K562 (cell line): ENCODE measurements around the gene LTBR. TPM values are rescaled to one million over a fixed set of nuclear protein-coding genes. Genes with fewer than 3 reads are reported as not detected.

Experiments used
- ARID2 ChIP-seq: fragments of 450-650 bp; IDR thresholded peaks from 2 replicates; pipeline ENCODE4 v1.6.1; 2017; ENCODE audit warnings: antibody characterized with exemption, mild to moderate bottlenecking
- BDP1 ChIP-seq: IDR thresholded peaks from 3 replicates; pipeline ENCODE4 v1.6.1; 2011; ENCODE audit not compliant: insufficient read length, insufficient read depth
- CGGBP1 ChIP-seq: fragments of 250-450 bp; sonication (Bioruptor Pico); IDR thresholded peaks from 2 replicates; pipeline ENCODE4 v1.9.0; 2021; ENCODE audit warnings: mild to moderate bottlenecking
- E2F5 ChIP-seq: sonication (generic); formaldehyde crosslinking; IDR thresholded peaks from 2 replicates; pipeline ENCODE4 v1.8.0; 2022; ENCODE audit warnings: mild to moderate bottlenecking, missing genetic modification reagents
- KHSRP ChIP-seq: fragments of 450-650 bp; IDR thresholded peaks from 2 replicates; pipeline ENCODE4 v1.6.1; 2017
- MAFG ChIP-seq: fragments of 450-650 bp; conservative IDR thresholded peaks from 2 replicates; pipeline ENCODE4 v1.6.1; 2016; ENCODE audit warnings: missing genetic modification characterization, missing compliant biosample characterization
- MEF2A ChIP-seq: IDR thresholded peaks from 2 replicates; pipeline ENCODE4 v1.6.1; 2011; ENCODE audit warnings: low read depth, mild to moderate bottlenecking, low read length, moderate library complexity; ENCODE audit not compliant: control insufficient read depth
- PCBP2 ChIP-seq: fragments of 200-400 bp; formaldehyde crosslinking; IDR thresholded peaks from 2 replicates; pipeline ENCODE4 v1.6.1; 2018; ENCODE audit warnings: low read length, low read depth, mild to moderate bottlenecking, moderate library complexity; ENCODE audit not compliant: poor library complexity, severe bottlenecking
- RBM34 ChIP-seq: fragments of 200-400 bp; formaldehyde crosslinking; IDR thresholded peaks from 2 replicates; pipeline ENCODE4 v1.6.1; 2018; ENCODE audit warnings: low read length, borderline replicate concordance; ENCODE audit not compliant: insufficient read depth
- SMAD3 ChIP-seq: fragments of 450-650 bp; formaldehyde crosslinking; conservative IDR thresholded peaks from 2 replicates; pipeline ENCODE4 v1.4.0; 2020; ENCODE audit warnings: mild to moderate bottlenecking
- SMARCA4 ChIP-seq: fragments of 450-650 bp; IDR thresholded peaks from 2 replicates; pipeline ENCODE4 v1.6.1; 2016
- TEAD1 ChIP-seq, 2 experiments: fragments of 450-650 bp in 1 of 2; sonication (generic) in 1 of 2; formaldehyde crosslinking; IDR thresholded peaks; 2 replicates each; pipeline versions ENCODE4 v1.4.0 to v1.8.0; 2020 to 2022; ENCODE audit warnings: mild to moderate bottlenecking in 2 of 2, missing genetic modification reagents in 1 of 2
- THAP7 ChIP-seq: fragments of 250-450 bp; sonication (Bioruptor Pico); IDR thresholded peaks from 2 replicates; pipeline ENCODE4 v1.5.0; 2021
- TOE1 ChIP-seq, 2 experiments: fragments of 450-650 bp in 1 of 2; sonication (generic) in 1 of 2; formaldehyde crosslinking in 1 of 2; IDR thresholded peaks; 2 replicates each; pipeline versions ENCODE4 v1.7.1 to v1.8.0; 2016 to 2022; ENCODE audit warnings: borderline replicate concordance in 2 of 2, mild to moderate bottlenecking in 2 of 2, antibody characterized with exemption in 1 of 2, inconsistent platforms in 1 of 2, low read depth in 1 of 2, missing genetic modification reagents in 1 of 2, moderate library complexity in 1 of 2
- YY1 ChIP-seq, 3 experiments: IDR thresholded peaks; 2 replicates each; pipeline ENCODE4 v1.6.1; 2011; ENCODE audit warnings: low read length in 2 of 3, mild to moderate bottlenecking in 2 of 3, moderate library complexity in 2 of 3, borderline replicate concordance in 1 of 3, control low read depth in 1 of 3, low read depth in 1 of 3; ENCODE audit not compliant: insufficient read depth in 3 of 3, insufficient replicate concordance in 2 of 3, control insufficient read depth in 1 of 3, insufficient read length in 1 of 3; ENCODE audit errors: extremely low read depth in 1 of 3
- ZNF766 ChIP-seq: fragments of 200-800 bp; sonication (Bioruptor generic); conservative IDR thresholded peaks from 2 replicates; pipeline ENCODE4 v1.6.1; 2016; ENCODE audit warnings: missing genetic modification characterization, missing compliant biosample characterization
- polyA plus RNA-seq, 8 experiments: library from polyadenylated mRNA; depleted of rRNA in 4 of 8; stranded (reverse) in 5 of 8; unstranded in 3 of 8; fragments of >200 nt; fragmentation: Nextera tagmentation in 2 of 8; fragmentation: Illumina TruSeq in 1 of 8; extraction: Ambion mirVana in 2 of 8; extraction: Trizol in 1 of 8; gene quantifications; 2 replicates each; pipeline versions ENCODE4 v1.2.1 to v1.2.3, GENCODE V29; 2011 to 2014; ENCODE audit warnings: inconsistent platforms in 1 of 8, missing spikeins in 1 of 8
- total RNA-seq, 7 experiments: library from RNA; depleted of rRNA in 6 of 7; stranded (reverse); fragments of >200 nt in 6 of 7; fragmentation: Illumina TruSeq in 2 of 7; extraction: Trizol in 2 of 7; gene quantifications; 2 replicates each; pipeline versions ENCODE4 v1.2.1 to v1.2.3, GENCODE V29; 2011 to 2021; ENCODE audit warnings: low replicate concordance in 1 of 7
- TF ChIP-seq, protein P1 (sequence below): sonication (generic); formaldehyde crosslinking; IDR thresholded peaks from 2 replicates; pipeline ENCODE4 v1.8.1; 2022; ENCODE audit warnings: missing genetic modification reagents
- TF ChIP-seq, protein P2 (sequence below): sonication (generic); formaldehyde crosslinking; IDR thresholded peaks from 2 replicates; pipeline ENCODE4 v1.9.0; 2022; ENCODE audit warnings: mild to moderate bottlenecking, missing genetic modification reagents
- TF ChIP-seq, protein P3 (sequence below): fragments of 200-800 bp; sonication (Bioruptor generic); IDR thresholded peaks from 2 replicates; pipeline ENCODE4 v1.6.1; 2017; ENCODE audit warnings: missing genetic modification characterization, missing compliant biosample characterization
- TF ChIP-seq, protein P4 (sequence below): fragments of 450-650 bp; formaldehyde crosslinking; IDR thresholded peaks from 2 replicates; pipeline ENCODE4 v1.4.0; 2020; ENCODE audit warnings: mild to moderate bottlenecking, moderate library complexity

LTBR gene
- total and polyA plus RNA-seq, 9 of the 15 experiments (the other 6 are each of a cell fraction or from before 2014, with no cell fraction given), result 0.96 to 69.0 (median 35.3) TPM

DNA sequence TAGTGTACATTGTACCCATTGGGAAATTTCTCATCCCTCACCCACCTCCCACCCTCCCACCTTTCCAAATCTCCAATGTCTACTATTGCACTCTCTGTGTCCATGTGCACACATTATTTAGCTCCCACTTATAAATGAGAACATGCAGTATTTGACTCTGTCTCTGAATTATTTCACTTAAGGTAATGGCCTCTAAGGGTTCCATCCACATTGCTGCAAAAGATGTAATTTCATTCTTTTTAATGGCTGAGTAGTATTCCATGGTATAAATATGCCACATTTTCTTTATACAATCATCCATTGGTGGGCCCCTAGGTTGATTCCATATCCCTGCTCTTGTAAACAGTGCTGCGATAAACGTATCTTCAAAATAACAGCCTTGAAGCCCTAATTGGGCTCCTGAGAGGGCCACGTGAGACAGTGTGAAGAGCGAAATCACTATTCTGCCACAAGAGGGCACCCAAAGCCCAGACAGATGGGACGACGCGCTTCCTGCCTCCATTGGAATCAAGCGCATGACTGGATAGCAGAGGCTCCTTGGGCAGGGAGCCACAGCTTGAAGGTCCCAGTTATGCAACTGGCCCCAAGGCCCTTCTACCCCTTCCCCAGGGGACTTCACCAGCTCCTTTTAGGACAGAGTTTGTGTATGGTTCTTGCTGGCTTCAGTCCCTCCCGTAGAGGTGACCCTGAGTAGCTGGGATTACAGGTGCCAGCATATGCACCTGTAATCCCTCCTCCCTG, 39.5 kb downstream of the LTBR start (continued):
- TF ChIP-seq TOE1 (IDR thresholded peaks at IDR 0.05; ENCODE audit: borderline replicate concordance), result 0 out of 2 replicates have a peak, but pooled peaks have one; percentile 41
- TF ChIP-seq TOE1 (CRISPR knock-in tag; IDR thresholded peaks at IDR 0.05; ENCODE audit: borderline replicate concordance, low read depth), result no peak
- no peak for TF ChIP-seq SMARCA4
- no peak for TF ChIP-seq SMAD3 (CRISPR knock-in tag)
- no peak for TF ChIP-seq CGGBP1 (CRISPR knock-in tag)
- peak in 2 of 3 experiments; percentile 47 to 71 for TF ChIP-seq YY1 (IDR thresholded peaks at IDR 0.05; ENCODE audit: borderline replicate concordance in 1 of 3, control insufficient read depth in 1 of 3, extremely low read depth in 1 of 3, insufficient read depth in 3 of 3, insufficient read length in 1 of 3, insufficient replicate concordance in 2 of 3, low read depth in 1 of 3, low read length in 2 of 3)
- no peak for TF ChIP-seq PCBP2
- no peak for TF ChIP-seq BDP1
- TF ChIP-seq, protein P1, sequence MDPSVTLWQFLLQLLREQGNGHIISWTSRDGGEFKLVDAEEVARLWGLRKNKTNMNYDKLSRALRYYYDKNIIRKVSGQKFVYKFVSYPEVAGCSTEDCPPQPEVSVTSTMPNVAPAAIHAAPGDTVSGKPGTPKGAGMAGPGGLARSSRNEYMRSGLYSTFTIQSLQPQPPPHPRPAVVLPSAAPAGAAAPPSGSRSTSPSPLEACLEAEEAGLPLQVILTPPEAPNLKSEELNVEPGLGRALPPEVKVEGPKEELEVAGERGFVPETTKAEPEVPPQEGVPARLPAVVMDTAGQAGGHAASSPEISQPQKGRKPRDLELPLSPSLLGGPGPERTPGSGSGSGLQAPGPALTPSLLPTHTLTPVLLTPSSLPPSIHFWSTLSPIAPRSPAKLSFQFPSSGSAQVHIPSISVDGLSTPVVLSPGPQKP, result no peak
- TF ChIP-seq, protein P2, sequence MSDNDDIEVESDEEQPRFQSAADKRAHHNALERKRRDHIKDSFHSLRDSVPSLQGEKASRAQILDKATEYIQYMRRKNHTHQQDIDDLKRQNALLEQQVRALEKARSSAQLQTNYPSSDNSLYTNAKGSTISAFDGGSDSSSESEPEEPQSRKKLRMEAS (CRISPR knock-in tag), result peak; percentile 88
- no peak for TF ChIP-seq THAP7 (CRISPR knock-in tag)
- no peak for TF ChIP-seq MEF2A
- no peak for TF ChIP-seq ZNF766
- TF ChIP-seq, protein P3, sequence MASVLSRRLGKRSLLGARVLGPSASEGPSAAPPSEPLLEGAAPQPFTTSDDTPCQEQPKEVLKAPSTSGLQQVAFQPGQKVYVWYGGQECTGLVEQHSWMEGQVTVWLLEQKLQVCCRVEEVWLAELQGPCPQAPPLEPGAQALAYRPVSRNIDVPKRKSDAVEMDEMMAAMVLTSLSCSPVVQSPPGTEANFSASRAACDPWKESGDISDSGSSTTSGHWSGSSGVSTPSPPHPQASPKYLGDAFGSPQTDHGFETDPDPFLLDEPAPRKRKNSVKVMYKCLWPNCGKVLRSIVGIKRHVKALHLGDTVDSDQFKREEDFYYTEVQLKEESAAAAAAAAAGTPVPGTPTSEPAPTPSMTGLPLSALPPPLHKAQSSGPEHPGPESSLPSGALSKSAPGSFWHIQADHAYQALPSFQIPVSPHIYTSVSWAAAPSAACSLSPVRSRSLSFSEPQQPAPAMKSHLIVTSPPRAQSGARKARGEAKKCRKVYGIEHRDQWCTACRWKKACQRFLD (CRISPR knock-in tag), result no peak
- TF ChIP-seq TEAD1 (CRISPR knock-in tag; IDR thresholded peaks at IDR 0.05), result no peak
- 0 out of 2 replicates have a peak, but pooled peaks have one; percentile 16 for TF ChIP-seq ARID2
- no peak for TF ChIP-seq E2F5 (CRISPR knock-in tag)
- no peak for TF ChIP-seq MAFG
- TF ChIP-seq KHSRP, result no peak
- no peak for TF ChIP-seq RBM34
- TF ChIP-seq, protein P4, sequence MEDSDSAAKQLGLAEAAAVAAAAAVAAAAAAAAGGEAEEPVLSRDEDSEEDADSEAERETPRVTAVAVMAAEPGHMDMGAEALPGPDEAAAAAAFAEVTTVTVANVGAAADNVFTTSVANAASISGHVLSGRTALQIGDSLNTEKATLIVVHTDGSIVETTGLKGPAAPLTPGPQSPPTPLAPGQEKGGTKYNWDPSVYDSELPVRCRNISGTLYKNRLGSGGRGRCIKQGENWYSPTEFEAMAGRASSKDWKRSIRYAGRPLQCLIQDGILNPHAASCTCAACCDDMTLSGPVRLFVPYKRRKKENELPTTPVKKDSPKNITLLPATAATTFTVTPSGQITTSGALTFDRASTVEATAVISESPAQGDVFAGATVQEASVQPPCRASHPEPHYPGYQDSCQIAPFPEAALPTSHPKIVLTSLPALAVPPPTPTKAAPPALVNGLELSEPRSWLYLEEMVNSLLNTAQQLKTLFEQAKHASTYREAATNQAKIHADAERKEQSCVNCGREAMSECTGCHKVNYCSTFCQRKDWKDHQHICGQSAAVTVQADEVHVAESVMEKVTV (CRISPR knock-in tag), result peak; percentile 84
